Ovary (tissue), 9 donors: ENCODE results near the gene CTPS2. TPM values are rescaled to one million over a fixed set of nuclear protein-coding genes. Genes with fewer than 3 reads are reported as not detected.
"Not testable (repeated sequence)": the region's sequence is repeated elsewhere in the genome, so short reads cannot be mapped to it uniquely, and the experiment has no call there.

ENCODE experiments used
- DNase-seq, 5 donors: peaks; one replicate each; pipeline ENCODE4 v3.0.0-alpha.2; 2019 to 2020
- H3K27ac ChIP-seq, 2 donors: fragments of 200-600 bp; one replicate each; pipeline versions ENCODE4 v1.5.1 to v1.8.0; 2019 to 2022
- H3K27me3 ChIP-seq: fragments of 200-600 bp; one replicate; pipeline ENCODE4 v1.8.0; 2022
- H3K36me3 ChIP-seq: fragments of 200-600 bp; sonication (generic); one replicate; pipeline ENCODE4 v1.5.1; 2019
- H3K4me1 ChIP-seq: one replicate; pipeline ENCODE4 v1.8.1; 2013; ENCODE audit warnings: mild to moderate bottlenecking, moderate library complexity; ENCODE audit not compliant: insufficient read depth
- H3K4me3 ChIP-seq: fragments of 200-600 bp; sonication (generic); one replicate; pipeline ENCODE4 v1.5.1; 2017
- H3K9me3 ChIP-seq, 2 donors: fragments of 200-600 bp in 1 of 2; sonication (generic) in 1 of 2; one replicate each; pipeline versions ENCODE4 v1.5.1 to v1.8.1; 2013 to 2019; ENCODE audit warnings: mild to moderate bottlenecking in 1 of 2, moderate library complexity in 1 of 2
- EP300 ChIP-seq: sonication (generic); formaldehyde crosslinking; IDR thresholded peaks from one replicate; pipeline ENCODE4 v1.6.1; 2017; ENCODE audit warnings: antibody characterized with exemption
- POLR2A ChIP-seq: fragments of 450-650 bp; IDR thresholded peaks from one replicate; pipeline ENCODE4 v1.6.1; 2017; ENCODE audit warnings: antibody characterized with exemption, mild to moderate bottlenecking, moderate library complexity
- WGBS, 3 donors: extraction: QIAGEN DNeasy Blood & Tissue Kit in 1 of 3; methylation state at CpG; one replicate each; pipeline versions ENCODE4 v1.1.5 to v1.1.7; 2013 to 2017; 5-methylcytosine and 5-hydroxymethylcytosine counted together
- intact Hi-C, 4 donors: fragments of 100-400 bp; cut with DNase I; formaldehyde crosslinking; loops; one replicate each; pipeline versions ENCODE4 v1.11.0 to v1.15.1; 2022 to 2023
- polyA plus RNA-seq, 2 donors: library from polyadenylated mRNA; stranded (reverse); fragments of 200-250 nt in 1 of 2; fragments of 350-450 nt in 1 of 2; fragmentation: Illumina TruSeq in 1 of 2; extraction: RNeasy Lipid Tissue Mini Kit (QIAGEN cat#74804) in 1 of 2; gene quantifications; one replicate each; pipeline ENCODE4 v1.2.3, GENCODE V29; 2013 to 2014
- total RNA-seq, 7 donors: library from RNA; depleted of rRNA in 2 of 7; stranded (reverse); fragments of >200 nt in 2 of 7; fragmentation: NEBNext Ultra II Directional in 3 of 7; extraction: Animal tissue kit (Norgen Biotek cat#: 25700) in 3 of 7; gene quantifications; one replicate each; pipeline versions ENCODE4 v1.1.0 to v1.2.4, GENCODE V29; 2016 to 2023
- TF ChIP-seq, protein P1 (sequence below), 3 donors: fragments of 450-650 bp in 2 of 3; fragments of 200-600 bp in 1 of 3; IDR thresholded peaks; one replicate each; pipeline versions ENCODE4 v1.5.1 to v1.8.0; 2016 to 2022; ENCODE audit warnings: antibody characterized with exemption in 3 of 3, mild to moderate bottlenecking in 1 of 3
- donor health status: DM: no; HTN: no; CAD: no; lungs with moderate emphysema.
- donor health status: DM: no; HTN: no; CAD: no.
- donor health status: Bipolar disorder and iron deficiency.
- donor health status: DM: yes; HTN: yes; CAD: no.
- donor health status: DM: no; HTN: no; CAD: no.
- donor health status: DM: yes; HTN: yes; CAD: no.

CTPS2 gene
- total and polyA plus RNA-seq, 9 donors: 10.6 to 26.3 (median 17.2) TPM

DNA sequence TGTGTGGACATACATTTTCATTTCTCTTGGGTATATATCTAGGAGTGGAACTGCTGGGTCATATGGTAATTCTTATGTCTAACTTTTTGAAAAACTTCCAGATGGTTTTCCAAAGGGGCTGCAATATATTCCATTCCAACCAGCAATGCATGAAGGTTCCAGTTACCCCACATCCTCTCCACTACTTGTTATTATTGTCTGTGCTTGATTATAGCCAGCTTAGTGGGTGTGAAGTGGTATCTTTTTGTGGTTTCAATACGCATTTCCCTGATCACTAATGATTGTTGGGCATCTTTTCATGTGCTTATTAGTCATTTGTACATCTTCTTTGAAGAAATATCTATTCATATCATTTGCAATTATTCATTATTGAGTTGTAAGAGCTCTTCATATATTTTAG lies 94.0 kb downstream of the CTPS2 start:
- Histone ChIP-seq H3K36me3 (no peaks in the 10 kb centered on the region), H3K4me3 (no peak overlapping the region), H3K27me3 (no peaks in the 10 kb centered on the region), H3K27ac (no peak overlapping the region), H3K9me3 (no peaks in the 10 kb centered on the region), H3K4me1 (no peaks in the 10 kb centered on the region)
- TF ChIP-seq POLR2A (no peak), EP300 (no peak)
- TF ChIP-seq, protein P1, sequence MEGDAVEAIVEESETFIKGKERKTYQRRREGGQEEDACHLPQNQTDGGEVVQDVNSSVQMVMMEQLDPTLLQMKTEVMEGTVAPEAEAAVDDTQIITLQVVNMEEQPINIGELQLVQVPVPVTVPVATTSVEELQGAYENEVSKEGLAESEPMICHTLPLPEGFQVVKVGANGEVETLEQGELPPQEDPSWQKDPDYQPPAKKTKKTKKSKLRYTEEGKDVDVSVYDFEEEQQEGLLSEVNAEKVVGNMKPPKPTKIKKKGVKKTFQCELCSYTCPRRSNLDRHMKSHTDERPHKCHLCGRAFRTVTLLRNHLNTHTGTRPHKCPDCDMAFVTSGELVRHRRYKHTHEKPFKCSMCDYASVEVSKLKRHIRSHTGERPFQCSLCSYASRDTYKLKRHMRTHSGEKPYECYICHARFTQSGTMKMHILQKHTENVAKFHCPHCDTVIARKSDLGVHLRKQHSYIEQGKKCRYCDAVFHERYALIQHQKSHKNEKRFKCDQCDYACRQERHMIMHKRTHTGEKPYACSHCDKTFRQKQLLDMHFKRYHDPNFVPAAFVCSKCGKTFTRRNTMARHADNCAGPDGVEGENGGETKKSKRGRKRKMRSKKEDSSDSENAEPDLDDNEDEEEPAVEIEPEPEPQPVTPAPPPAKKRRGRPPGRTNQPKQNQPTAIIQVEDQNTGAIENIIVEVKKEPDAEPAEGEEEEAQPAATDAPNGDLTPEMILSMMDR (IDR thresholded peaks at IDR 0.05): no peak
- DNase-seq: no peak
- intact Hi-C loops: no loop called here
- WGBS, 3 donors: 83 to 95% (median 87%) methylated on average over 1 of the region's 1 CpG

DNA sequence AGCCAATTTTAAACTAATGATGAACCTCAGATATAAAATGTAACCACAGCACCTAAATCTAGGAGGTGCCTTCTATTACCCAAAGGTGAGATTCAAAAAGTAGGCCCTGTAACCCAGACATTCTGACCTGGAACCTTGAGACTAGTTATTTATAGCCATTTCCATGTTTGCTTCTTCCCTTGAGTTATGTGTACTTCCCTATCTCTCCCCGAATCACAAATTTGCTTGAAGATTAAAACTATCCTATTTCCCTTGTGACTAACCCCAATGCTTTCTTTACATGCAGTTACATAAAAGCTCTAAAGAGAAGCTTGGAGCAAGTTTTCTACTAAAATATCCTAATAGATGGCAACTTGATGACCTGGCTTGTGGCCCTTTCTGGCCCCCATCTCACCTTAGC lies 95.1 kb downstream of the CTPS2 start:
- H3K4me1 ChIP-seq: no peaks in the 10 kb centered on the region
- H3K9me3 ChIP-seq: no peaks in the 10 kb centered on the region
- 90 to 96% (median 94%) methylated on average over 1 of the region's 1 CpG for WGBS, 3 donors
- no peak for DNase-seq
- TF ChIP-seq, protein P1 (IDR thresholded peaks at IDR 0.05): no peak
- TF ChIP-seq EP300 (no peak), POLR2A (no peak)
- intact Hi-C loops: no loop called here
- no peak overlapping the region for H3K27ac ChIP-seq
- no peak overlapping the region for H3K4me3 ChIP-seq
- no peaks in the 10 kb centered on the region for H3K36me3 ChIP-seq
- no peaks in the 10 kb centered on the region for H3K27me3 ChIP-seq

DNA sequence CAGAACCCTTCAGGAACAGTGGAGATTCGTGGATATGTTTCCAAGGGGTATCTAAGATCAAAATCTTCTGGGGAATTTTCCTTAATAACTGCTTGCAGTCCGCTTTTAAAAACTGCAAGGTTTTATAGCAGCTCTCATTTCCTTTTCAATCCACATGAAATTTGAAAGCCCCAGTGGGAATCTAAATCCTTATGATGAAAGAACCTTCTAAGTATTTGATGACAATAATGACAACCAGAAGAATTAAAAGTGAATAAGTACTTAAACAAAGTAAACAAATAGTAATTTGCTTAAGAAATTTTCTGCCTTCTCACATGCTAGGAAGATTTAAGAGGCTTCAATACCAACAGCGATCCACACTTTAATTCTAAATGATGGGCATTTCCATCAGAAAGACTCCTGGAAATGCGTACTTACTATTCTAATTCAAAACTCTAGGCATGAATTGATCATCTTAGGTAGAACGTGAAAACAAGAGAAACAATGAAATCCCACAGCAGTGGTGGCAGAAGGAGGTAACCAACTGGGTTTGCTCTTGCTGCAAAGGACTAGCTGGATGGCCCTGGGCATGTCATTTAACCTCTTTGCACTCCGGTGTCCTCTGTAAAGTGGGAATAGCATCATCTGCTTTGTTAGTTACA lies 100.1 kb downstream of the CTPS2 start:
- Histone ChIP-seq H3K27me3 (no peaks in the 10 kb centered on the region), H3K4me1 (no peaks in the 10 kb centered on the region), H3K36me3 (no peaks in the 10 kb centered on the region), H3K4me3 (no peak overlapping the region), H3K9me3 (no peaks in the 10 kb centered on the region), H3K27ac (no peak overlapping the region)
- TF ChIP-seq, protein P1 (IDR thresholded peaks at IDR 0.05): no peak
- no peak for TF ChIP-seq EP300
- TF ChIP-seq POLR2A: no peak
- intact Hi-C loops: no loop called here
- WGBS, 3 donors: 62 to 67% (median 66%) methylated on average over 6 of the region's 6 CpGs
- DNase-seq: no peak

DNA sequence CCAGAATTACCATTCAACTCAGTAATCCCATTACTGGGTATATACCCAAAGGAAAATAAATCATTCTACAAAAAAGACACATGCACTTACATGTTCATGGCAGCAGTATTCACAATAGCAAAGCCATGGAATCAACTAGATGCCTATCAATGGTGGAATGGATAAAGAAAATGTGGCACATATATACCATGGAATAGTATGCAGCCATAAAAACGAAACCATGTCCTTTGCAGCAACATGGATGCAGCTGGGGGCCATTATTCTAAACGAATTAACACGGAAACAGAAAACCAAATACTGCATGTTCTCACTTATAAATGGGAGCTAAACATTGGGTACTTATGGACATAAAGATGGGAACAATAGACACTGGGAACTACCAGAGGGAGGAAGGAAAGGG lies 101.8 kb downstream of the CTPS2 start:
- H3K9me3 ChIP-seq, H3K4me1 ChIP-seq, H3K36me3 ChIP-seq, intact Hi-C loops, H3K27me3 ChIP-seq, H3K27ac ChIP-seq, DNase-seq, H3K4me3 ChIP-seq: not testable (repeated sequence)
- whole genome bisulfite sequencing, 3 donors: 88 to 90% (median 90%) methylated on average over 3 of the region's 3 CpGs

DNA sequence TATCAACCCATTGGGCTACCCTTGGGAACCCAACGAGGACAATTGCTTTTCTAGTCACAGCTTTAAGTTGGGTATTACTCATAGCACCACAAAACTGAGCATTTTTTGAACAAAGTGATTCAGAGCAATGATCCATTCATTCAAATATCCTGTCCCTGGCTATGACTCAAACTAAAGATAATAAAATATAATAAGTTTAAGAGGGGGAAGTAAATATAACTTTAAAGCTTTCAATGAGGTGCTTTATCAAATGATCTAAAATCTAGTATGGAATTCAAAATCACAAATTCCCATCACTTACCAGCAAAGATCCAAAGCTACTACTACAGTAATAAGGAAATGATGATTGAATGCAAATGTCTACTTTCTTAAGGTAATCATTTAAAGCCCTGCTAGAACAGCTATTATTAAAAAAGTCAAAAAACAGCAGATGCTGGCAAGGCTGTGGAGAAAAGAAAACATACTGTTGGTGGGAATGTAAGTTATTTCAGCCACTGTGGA lies 102.3 kb downstream of the CTPS2 start:
- TF ChIP-seq EP300 (no peak), POLR2A (no peak)
- TF ChIP-seq, protein P1 (IDR thresholded peaks at IDR 0.05): no peak
- no peaks in the 10 kb centered on the region for H3K36me3 ChIP-seq
- H3K27me3 ChIP-seq: no peaks in the 10 kb centered on the region
- H3K4me1 ChIP-seq: no peaks in the 10 kb centered on the region
- no peaks in the 10 kb centered on the region for H3K9me3 ChIP-seq
- 73 to 84% (median 82%) methylated on average over 1 of the region's 1 CpG for WGBS, 3 donors
- H3K27ac ChIP-seq: no peak overlapping the region
- H3K4me3 ChIP-seq: no peak overlapping the region
- DNase-seq: no peak
- intact Hi-C loops: no loop called here
